Testis (tissue), 2 donors: ENCODE measurements around the gene C4BPB.

Experiments used
- CTCF ChIP-seq, 3 experiments: fragments of 450-650 bp in 2 of 3; fragments of 200-600 bp in 1 of 3; sonication (generic) in 1 of 3; IDR thresholded peaks; one replicate each; pipeline ENCODE4 v1.5.1; 2016 to 2019; ENCODE audit warnings: antibody characterized with exemption in 3 of 3, mild to moderate bottlenecking in 2 of 3, moderate library complexity in 1 of 3
- POLR2A ChIP-seq: fragments of 450-650 bp; IDR thresholded peaks from one replicate; pipeline ENCODE4 v1.6.1; 2017; ENCODE audit warnings: antibody characterized with exemption, mild to moderate bottlenecking, moderate library complexity

- TF ChIP-seq CTCF (IDR thresholded peaks at IDR 0.05) (no peak), POLR2A (no peak)
Observed at GRCh38 chr1:207102146-207102545, 13.5 kb downstream of the C4BPB start.
